A673 (cell line): ENCODE data around the gene MYO15B. TPM values are rescaled to one million over a fixed set of nuclear protein-coding genes. Genes with fewer than 3 reads are reported as not detected.
"Not testable (repeated sequence)": the region's sequence is repeated elsewhere in the genome, so short reads cannot be mapped to it uniquely, and the experiment has no call there.

Experiments used
- BruUV-seq: library from RNA; stranded (reverse); fragments of 400-500 nt; replicated peaks from 2 replicates; lab custom pipeline; 2021; lab: Mats Ljungman, UMichigan
- CTCF ChIA-PET: fragments of 300-600 bp; sonication (Branson Sonifier 250); formaldehyde crosslinking; loops from one replicate; lab custom pipeline; 2022; ENCODE audit warnings: antibody characterized with exemption; lab: Charles Lee
- POLR2A ChIA-PET: fragments of 300-600 bp; sonication (Branson Sonifier 250); formaldehyde crosslinking; loops from one replicate; lab custom pipeline; 2022; ENCODE audit warnings: antibody characterized with exemption; ENCODE audit not compliant: low non-redundant PET; lab: Charles Lee
- DNase-seq: peaks from one replicate; pipeline ENCODE4 v3.0.0-alpha.2; 2015; ENCODE audit warnings: low spot score
- H3K27ac ChIP-seq: fragments of 200-600 bp; sonication (generic); 2 replicates; pipeline ENCODE4 v1.5.1; 2016; ENCODE audit warnings: mixed run types, low read depth, mild to moderate bottlenecking, mixed read lengths, antibody characterized with exemption, low read length; ENCODE audit not compliant: poor library complexity, severe bottlenecking
- H3K27me3 ChIP-seq: fragments of 200-600 bp; sonication (generic); replicated peaks from 2 replicates; pipeline ENCODE4 v1.6.1; 2017; ENCODE audit warnings: mixed run types, low read depth, mild to moderate bottlenecking, mixed read lengths, antibody characterized with exemption, low read length; ENCODE audit not compliant: insufficient read depth, poor library complexity
- H3K36me3 ChIP-seq: fragments of 200-600 bp; sonication (generic); 2 replicates; pipeline ENCODE4 v1.6.1; 2016; ENCODE audit warnings: mixed run types, mild to moderate bottlenecking, mixed read lengths, antibody characterized with exemption, low read length; ENCODE audit not compliant: insufficient read depth, poor library complexity, severe bottlenecking
- H3K4me1 ChIP-seq: fragments of 200-600 bp; sonication (generic); 2 replicates; pipeline ENCODE4 v1.6.1; 2017; ENCODE audit warnings: mixed run types, mild to moderate bottlenecking, mixed read lengths, antibody characterized with exemption, low read length; ENCODE audit not compliant: insufficient read depth, poor library complexity, severe bottlenecking
- H3K4me3 ChIP-seq: fragments of 200-600 bp; sonication (generic); 2 replicates; pipeline ENCODE4 v1.5.1; 2016; ENCODE audit warnings: low read depth, mixed run types, mild to moderate bottlenecking, mixed read lengths, low read length; ENCODE audit not compliant: poor library complexity, severe bottlenecking
- H3K9me3 ChIP-seq: fragments of 200-600 bp; sonication (generic); 2 replicates; pipeline ENCODE4 v1.6.1; 2016; ENCODE audit warnings: mixed run types, low read depth, mild to moderate bottlenecking, mixed read lengths, antibody characterized with exemption, low read length; ENCODE audit not compliant: poor library complexity, severe bottlenecking
- EZH2 ChIP-seq: fragments of 200-600 bp; sonication (generic); IDR thresholded peaks from 2 replicates; pipeline ENCODE4 v1.6.1; 2017; ENCODE audit warnings: borderline replicate concordance, low read depth, mild to moderate bottlenecking, mixed read lengths, antibody characterized with exemption, low read length; ENCODE audit not compliant: poor library complexity, severe bottlenecking
- intact Hi-C: fragments of 100-400 bp; cut with micrococcal nuclease; formaldehyde crosslinking; loops from one replicate; pipeline ENCODE4 v1.10.0; 2022; ENCODE audit not compliant: unreplicated experiment
- total RNA-seq: library from RNA; stranded (reverse); gene quantifications from 2 replicates; pipeline ENCODE4 v1.2.3, GENCODE V29; 2021
- TF ChIP-seq, protein P1 (sequence below): fragments of 300-800, 200-600 bp; sonication (generic); conservative IDR thresholded peaks from 2 replicates; pipeline ENCODE4 v1.5.1; 2017; ENCODE audit warnings: low read depth, mild to moderate bottlenecking, antibody characterized with exemption, low read length, moderate library complexity, mixed read lengths

Gene MYO15B
- total RNA-seq, 1 experiment from 2014 or later: 9.3 TPM

DNA sequence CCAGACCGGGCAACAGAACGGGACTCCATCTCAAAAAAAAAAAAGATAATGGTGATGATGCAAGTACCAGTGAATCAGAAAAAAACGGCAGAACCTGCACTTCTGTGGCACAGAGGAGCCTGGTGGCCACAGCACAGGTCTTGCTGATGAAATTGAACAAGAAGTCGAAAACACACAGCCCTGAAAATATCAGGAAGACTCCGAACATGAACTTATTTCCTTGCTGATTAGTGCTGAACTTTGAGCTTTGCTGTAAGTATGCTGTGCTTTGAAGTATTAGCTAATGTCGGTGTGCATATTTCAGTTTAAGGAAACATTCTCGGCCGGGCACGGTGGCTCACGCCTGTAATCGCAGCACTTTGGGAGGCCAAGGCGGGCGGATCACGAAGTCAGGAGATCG, 10.9 kb upstream of the MYO15B start:
- Histone ChIP-seq H3K4me3 (no peak overlapping the region), H3K27me3 (no peaks in the 10 kb centered on the region), H3K36me3 (no peaks in the 10 kb centered on the region), H3K27ac (no peak overlapping the region), H3K4me1 (no peaks in the 10 kb centered on the region), H3K9me3 (no peaks in the 10 kb centered on the region)
- no TSS peak for BruUV-seq
- DNase-seq: no peak
- ChIA-PET CTCF (no interaction called here), POLR2A (interaction anchor here (0.6 kb wide), 1 partner anchor 171 kb away, joined by 3 read pairs; no protein-coding TSS in a partner anchor)
- intact Hi-C loops: no loop called here
- TF ChIP-seq, protein P1, sequence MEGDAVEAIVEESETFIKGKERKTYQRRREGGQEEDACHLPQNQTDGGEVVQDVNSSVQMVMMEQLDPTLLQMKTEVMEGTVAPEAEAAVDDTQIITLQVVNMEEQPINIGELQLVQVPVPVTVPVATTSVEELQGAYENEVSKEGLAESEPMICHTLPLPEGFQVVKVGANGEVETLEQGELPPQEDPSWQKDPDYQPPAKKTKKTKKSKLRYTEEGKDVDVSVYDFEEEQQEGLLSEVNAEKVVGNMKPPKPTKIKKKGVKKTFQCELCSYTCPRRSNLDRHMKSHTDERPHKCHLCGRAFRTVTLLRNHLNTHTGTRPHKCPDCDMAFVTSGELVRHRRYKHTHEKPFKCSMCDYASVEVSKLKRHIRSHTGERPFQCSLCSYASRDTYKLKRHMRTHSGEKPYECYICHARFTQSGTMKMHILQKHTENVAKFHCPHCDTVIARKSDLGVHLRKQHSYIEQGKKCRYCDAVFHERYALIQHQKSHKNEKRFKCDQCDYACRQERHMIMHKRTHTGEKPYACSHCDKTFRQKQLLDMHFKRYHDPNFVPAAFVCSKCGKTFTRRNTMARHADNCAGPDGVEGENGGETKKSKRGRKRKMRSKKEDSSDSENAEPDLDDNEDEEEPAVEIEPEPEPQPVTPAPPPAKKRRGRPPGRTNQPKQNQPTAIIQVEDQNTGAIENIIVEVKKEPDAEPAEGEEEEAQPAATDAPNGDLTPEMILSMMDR: no peak

DNA sequence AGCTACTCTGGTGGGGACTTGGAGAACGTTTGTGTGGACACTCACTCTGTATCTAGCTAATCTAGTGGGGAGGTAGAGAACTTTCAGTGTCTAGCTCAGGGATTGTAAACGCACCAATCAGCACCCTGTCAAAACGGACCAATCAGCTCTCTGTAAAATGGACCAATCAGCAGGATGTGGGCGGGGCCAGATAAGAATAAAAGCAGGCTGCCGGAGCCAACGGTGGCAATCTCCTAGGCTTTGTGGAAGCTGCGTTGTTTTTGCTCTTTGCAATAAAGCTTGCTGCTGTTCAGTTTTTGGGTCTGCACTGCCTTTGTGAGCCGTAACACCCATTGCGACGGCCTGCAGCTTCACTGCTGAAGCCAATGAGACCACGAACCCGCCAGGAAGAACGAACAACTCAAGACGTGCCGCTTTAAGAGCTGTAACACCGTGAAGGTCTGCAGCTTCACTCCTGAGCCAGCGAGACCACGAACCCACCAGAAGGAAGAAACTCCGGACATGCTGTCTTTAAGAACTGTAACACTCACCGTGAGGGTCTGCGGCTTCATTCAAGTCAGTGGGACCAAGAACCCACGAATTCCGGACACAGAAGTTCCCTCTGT, 6.4 kb upstream of the MYO15B start:
- H3K4me1 ChIP-seq, BruUV-seq, H3K27me3 ChIP-seq, H3K4me3 ChIP-seq, H3K27ac ChIP-seq, POLR2A ChIA-PET, H3K9me3 ChIP-seq, DNase-seq, H3K36me3 ChIP-seq: not testable (repeated sequence)
- intact Hi-C loops: loop anchor here (10.0 kb wide), 1 partner anchor 156 kb away; no protein-coding TSS in a partner anchor
- CTCF ChIA-PET: interaction anchor here (0.6 kb wide), 2 partner anchors 9 to 853 kb away, joined by 5 to 12 read pairs; no protein-coding TSS in a partner anchor

DNA sequence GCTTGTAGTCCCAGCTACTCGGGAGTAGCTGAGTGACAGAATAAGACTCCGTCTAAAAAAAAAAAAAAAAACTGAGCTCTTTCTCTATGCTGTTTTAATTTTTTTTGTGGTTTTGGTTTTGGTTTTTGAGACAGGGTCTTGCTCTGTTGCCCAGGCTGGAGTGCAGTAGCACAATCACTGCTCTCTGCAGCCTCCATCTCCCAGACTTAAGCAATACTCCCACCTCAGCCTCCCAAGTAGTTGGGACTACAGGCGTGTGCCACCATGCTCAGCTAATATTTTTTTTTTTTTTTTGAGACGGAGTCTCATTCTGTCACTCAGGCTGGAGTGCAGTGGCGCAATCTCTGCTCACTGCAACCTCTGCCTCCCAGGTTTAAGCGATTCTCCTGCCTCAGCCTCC, 4.4 kb upstream of the MYO15B start:
- BruUV-seq, H3K36me3 ChIP-seq, POLR2A ChIA-PET, H3K4me3 ChIP-seq, DNase-seq, H3K27me3 ChIP-seq, H3K27ac ChIP-seq, H3K4me1 ChIP-seq, H3K9me3 ChIP-seq: not testable (repeated sequence)
- intact Hi-C loops: loop anchor here (10.0 kb wide), 1 partner anchor 158 kb away; no protein-coding TSS in a partner anchor
- CTCF ChIA-PET: interaction anchor here (0.6 to 1.0 kb wide), 4 partner anchors 18 to 203 kb away, joined by 3 to 8 read pairs (median 5); no protein-coding TSS in a partner anchor

DNA sequence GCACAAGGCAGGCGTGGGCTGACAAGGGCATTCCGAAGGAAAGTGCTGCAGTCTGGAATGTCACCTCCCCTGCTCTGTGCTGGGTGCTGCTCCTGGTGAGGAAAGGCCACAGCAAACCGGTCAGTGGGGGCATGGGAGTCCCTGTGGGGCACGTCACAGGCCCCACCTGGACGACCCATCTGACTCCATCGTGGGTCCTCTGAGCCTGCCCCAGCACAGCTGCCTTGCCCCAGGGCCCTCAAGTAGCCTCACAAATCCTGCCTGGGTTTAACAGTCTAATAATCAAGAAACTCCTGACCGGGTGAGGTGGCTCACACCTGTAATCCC, 2.8 kb upstream of the MYO15B start:
- BruUV-seq: no TSS peak
- ChIA-PET CTCF (no interaction called here), POLR2A (no interaction called here)
- intact Hi-C loops: loop anchor here (5.0 to 10.0 kb wide), 2 partner anchors 68 to 160 kb away; partner anchors contain the start of genes CASKIN2 and TSEN54
- no peak overlapping the region for H3K4me3 ChIP-seq
- no peaks in the 10 kb centered on the region for H3K36me3 ChIP-seq
- no peak overlapping the region for H3K27ac ChIP-seq
- TF ChIP-seq EZH2: no peak
- TF ChIP-seq, protein P1: no peak
- DNase-seq: no peak
- no peaks in the 10 kb centered on the region for H3K27me3 ChIP-seq
- no peaks in the 10 kb centered on the region for H3K9me3 ChIP-seq
- H3K4me1 ChIP-seq: peaks cover 4% of the 10 kb centered on the region
